HFFc6 (cell line): Measurements from ENCODE around the gene SOX5. TPM values are rescaled to one million over a fixed set of nuclear protein-coding genes. Genes with fewer than 3 reads are reported as not detected.

Experiments used
- DNase-seq: peaks from one replicate; pipeline ENCODE4 v3.0.0-alpha.2; 2018
- H3K27ac Mint-ChIP-seq: 2 replicates; pipeline ENCODE4 v1.8.0; 2020; ENCODE audit warnings: mild to moderate bottlenecking, mixed read lengths
- H3K27me3 Mint-ChIP-seq: 2 replicates; pipeline ENCODE4 v1.8.0; 2021; ENCODE audit warnings: mild to moderate bottlenecking, moderate library complexity, mixed read lengths; ENCODE audit not compliant: insufficient read depth
- H3K36me3 Mint-ChIP-seq: 2 replicates; pipeline ENCODE4 v1.8.0; 2021; ENCODE audit warnings: low read depth, mixed read lengths
- H3K4me1 Mint-ChIP-seq: 2 replicates; pipeline ENCODE4 v1.8.0; 2020; ENCODE audit warnings: low read depth, mixed read lengths
- H3K4me3 Mint-ChIP-seq: 2 replicates; pipeline ENCODE4 v1.8.0; 2020; ENCODE audit warnings: mild to moderate bottlenecking, moderate library complexity, mixed read lengths
- H3K9me3 Mint-ChIP-seq: 2 replicates; pipeline ENCODE4 v1.8.0; 2020; ENCODE audit warnings: mild to moderate bottlenecking, mixed read lengths
- CTCF ChIP-seq: fragments of 200-600 bp; sonication (generic); IDR thresholded peaks from 2 replicates; pipeline ENCODE4 v1.5.0; 2021; ENCODE audit warnings: antibody characterized with exemption, mild to moderate bottlenecking
- total RNA-seq, 6 experiments: library from RNA; stranded (reverse); fragmentation: NEBNext Ultra II Directional; extraction: Animal tissue kit (Norgen Biotek cat#: 25700); gene quantifications; 2 replicates in 1 of 6; 3 replicates in 5 of 6; pipeline ENCODE4 v1.2.3, GENCODE V29; 2021

The SOX5 gene
- total RNA-seq, 6 experiments from 2014 or later = not detected

- peaks cover 8% of the 10 kb centered on the region for H3K9me3 Mint-ChIP-seq
- H3K27ac Mint-ChIP-seq = no peak overlapping the region
- H3K27me3 Mint-ChIP-seq = no peaks in the 10 kb centered on the region
- no peaks in the 10 kb centered on the region for H3K4me1 Mint-ChIP-seq
- no peak for DNase-seq
- H3K4me3 Mint-ChIP-seq = no peak overlapping the region
- no peak for TF ChIP-seq CTCF
- H3K36me3 Mint-ChIP-seq = no peaks in the 10 kb centered on the region
Observed at GRCh38 chr12:23771240-23771949, 178.1 kb downstream of the SOX5 start.

- Mint-ChIP-seq H3K4me1 (no peaks in the 10 kb centered on the region), H3K27me3 (no peaks in the 10 kb centered on the region), H3K27ac (no peak overlapping the region), H3K4me3 (no peak overlapping the region), H3K36me3 (no peaks in the 10 kb centered on the region), H3K9me3 (peaks cover 8% of the 10 kb centered on the region)
- TF ChIP-seq CTCF = no peak
- DNase-seq = no peak
Observed at GRCh38 chr12:23770202-23770938, 179.1 kb downstream of the SOX5 start.

- Mint-ChIP-seq H3K27me3 (no peaks in the 10 kb centered on the region), H3K4me1 (no peaks in the 10 kb centered on the region), H3K27ac (no peak overlapping the region), H3K36me3 (no peaks in the 10 kb centered on the region), H3K4me3 (no peak overlapping the region), H3K9me3 (peaks cover 14% of the 10 kb centered on the region)
- DNase-seq = no peak
- no peak for TF ChIP-seq CTCF
Observed at GRCh38 chr12:23767834-23768233, 181.6 kb downstream of the SOX5 start.

GRCh38 chr12:23763724-23764123 is 185.7 kb downstream of the SOX5 start:
- TF ChIP-seq CTCF = no peak
- H3K4me1 Mint-ChIP-seq = no peaks in the 10 kb centered on the region
- H3K36me3 Mint-ChIP-seq = no peaks in the 10 kb centered on the region
- DNase-seq = no peak
- H3K9me3 Mint-ChIP-seq = peaks cover 16% of the 10 kb centered on the region
- H3K27me3 Mint-ChIP-seq = no peaks in the 10 kb centered on the region
- no peak overlapping the region for H3K4me3 Mint-ChIP-seq
- no peak overlapping the region for H3K27ac Mint-ChIP-seq

GRCh38 chr12:23760495-23760894 is 189.0 kb downstream of the SOX5 start:
- no peaks in the 10 kb centered on the region for H3K27me3 Mint-ChIP-seq
- peaks cover 16% of the 10 kb centered on the region for H3K9me3 Mint-ChIP-seq
- TF ChIP-seq CTCF = no peak
- H3K27ac Mint-ChIP-seq = no peak overlapping the region
- H3K36me3 Mint-ChIP-seq = no peaks in the 10 kb centered on the region
- no peak overlapping the region for H3K4me3 Mint-ChIP-seq
- no peaks in the 10 kb centered on the region for H3K4me1 Mint-ChIP-seq
- DNase-seq = no peak
